ENCODE data around the gene ADARB1. TPM values are rescaled to one million over a fixed set of nuclear protein-coding genes. Genes with fewer than 3 reads are reported as not detected.

Gene ADARB1
- polyA plus RNA-seq, 1 of the 3 experiments (the other 2 are of a cell fraction), result 7.8 TPM

- 85% methylated on average over 12 of the region's 12 CpGs for WGBS (ENCODE audit: low lambda C conversion rate)
- Histone ChIP-seq H3K36me3 (replicated peaks in 1 of 2; ENCODE audit: control insufficient read depth in 1 of 2, insufficient read depth in 2 of 2, low read length in 1 of 2) (no peaks in the 10 kb centered on the region), H3K9me3 (no peaks in the 10 kb centered on the region), H3K4me3 (ENCODE audit: low read depth in 2 of 2, low read length in 1 of 2) (no peak overlapping the region), H3K4me2 (no peak overlapping the region), H3F3A (replicated peaks; ENCODE audit: insufficient read depth) (peaks cover 15% of the 10 kb centered on the region), H3K9me2 (no peaks in the 10 kb centered on the region), H2AFZ (ENCODE audit: low read depth) (no peak overlapping the region), H3K9ac (no peak overlapping the region), H3K27ac (ENCODE audit: low read depth in 2 of 2, low read length in 1 of 2) (no peak overlapping the region), H3K4me1 (ENCODE audit: control insufficient read depth in 1 of 2, insufficient read depth in 2 of 2, low read depth in 1 of 2, low read length in 1 of 2) (peaks cover 14 to 36% of the 10 kb centered on the region in 2 experiments; a peak in 3 of 4 replicates), H3K79me2 (ENCODE audit: insufficient read depth) (no peaks in the 10 kb centered on the region), H3K27me3 (ENCODE audit: insufficient read depth) (no peaks in the 10 kb centered on the region), H4K20me1 (ENCODE audit: insufficient read depth) (no peaks in the 10 kb centered on the region)
- ChIA-PET POLR2A (no interaction called here), CTCF (interaction anchor here (1.1 to 3.5 kb wide), 3 partner anchors 11 to 23 kb away, joined by 3 to 28 read pairs (median 3); no protein-coding TSS in a partner anchor)
- DNase-seq, result no peak
- TF ChIP-seq TCF12 (IDR thresholded peaks at IDR 0.05) (no peak), EP300 (IDR thresholded peaks at IDR 0.05; ENCODE audit: borderline replicate concordance in 1 of 2, low read depth in 1 of 2, low read length in 1 of 2) (no peak), CHD2 (IDR thresholded peaks at IDR 0.05; ENCODE audit: low read length, partially characterized antibody) (no peak), CTCF (IDR thresholded peaks at IDR 0.05) (no peak), ELF1 (IDR thresholded peaks at IDR 0.05) (no peak), TEAD4 (IDR thresholded peaks at IDR 0.05; ENCODE audit: borderline replicate concordance, insufficient read depth) (no peak), RXRA (IDR thresholded peaks at IDR 0.05; ENCODE audit: borderline replicate concordance, low read depth) (no peak)
Observed at GRCh38 chr21:45164124-45164511, 89.7 kb downstream of the ADARB1 start.

DNA sequence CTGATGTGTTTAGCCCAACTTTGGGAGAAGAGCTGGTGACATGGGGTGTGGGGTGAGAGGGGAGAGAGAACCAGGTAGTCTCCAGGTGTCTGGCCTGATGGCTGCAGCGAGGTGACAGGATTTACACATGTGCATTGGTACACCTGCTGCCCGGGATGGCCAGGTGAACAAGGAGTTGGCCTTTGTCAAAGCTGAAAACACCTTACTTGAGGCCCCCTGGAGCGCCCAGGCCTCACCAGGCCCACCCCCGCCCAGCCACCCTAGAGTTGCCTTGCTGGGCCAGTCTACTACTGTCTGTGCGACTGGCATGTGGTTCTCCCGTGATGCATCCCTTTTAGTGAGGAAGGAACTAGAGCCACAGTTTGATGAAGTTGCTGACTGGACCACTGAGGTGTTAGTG, 90.5 kb downstream of the ADARB1 start:
- Histone ChIP-seq H3K27ac (ENCODE audit: low read depth in 2 of 2, low read length in 1 of 2) (no peak overlapping the region), H3F3A (replicated peaks; ENCODE audit: insufficient read depth) (peaks cover 15% of the 10 kb centered on the region), H3K36me3 (replicated peaks in 1 of 2; ENCODE audit: control insufficient read depth in 1 of 2, insufficient read depth in 2 of 2, low read length in 1 of 2) (no peaks in the 10 kb centered on the region), H3K4me2 (no peak overlapping the region), H3K9ac (no peak overlapping the region), H3K9me3 (no peaks in the 10 kb centered on the region), H3K4me3 (ENCODE audit: low read depth in 2 of 2, low read length in 1 of 2) (no peak overlapping the region), H3K9me2 (no peaks in the 10 kb centered on the region), H3K4me1 (ENCODE audit: control insufficient read depth in 1 of 2, insufficient read depth in 2 of 2, low read depth in 1 of 2, low read length in 1 of 2) (peaks cover 14 to 30% of the 10 kb centered on the region in 2 experiments; a peak in 3 of 4 replicates), H3K27me3 (ENCODE audit: insufficient read depth) (no peaks in the 10 kb centered on the region), H3K79me2 (ENCODE audit: insufficient read depth) (no peaks in the 10 kb centered on the region), H4K20me1 (ENCODE audit: insufficient read depth) (no peaks in the 10 kb centered on the region), H2AFZ (ENCODE audit: low read depth) (no peak overlapping the region)
- WGBS (ENCODE audit: low lambda C conversion rate), result 84% methylated on average over 3 of the region's 6 CpGs
- POLR2A ChIA-PET, result no interaction called here
- DNase-seq, result no peak
- TF ChIP-seq FOSL2 (IDR thresholded peaks at IDR 0.05; ENCODE audit: borderline replicate concordance, low read depth) (no peak), POLR2AphosphoS5 (IDR thresholded peaks at IDR 0.05; ENCODE audit: low read depth, low read length) (no peak), GABPA (IDR thresholded peaks at IDR 0.05; ENCODE audit: low read depth) (no peak), MEF2A (IDR thresholded peaks at IDR 0.05; ENCODE audit: borderline replicate concordance, low read depth) (no peak), GATA2 (CRISPR knock-in tag; IDR thresholded peaks at IDR 0.05) (no peak), RXRA (IDR thresholded peaks at IDR 0.05; ENCODE audit: borderline replicate concordance, low read depth) (no peak), CHD2 (IDR thresholded peaks at IDR 0.05; ENCODE audit: low read length, partially characterized antibody) (no peak), FOXJ3 (CRISPR knock-in tag; IDR thresholded peaks at IDR 0.05) (no peak), MXI1 (IDR thresholded peaks at IDR 0.05; ENCODE audit: low read depth, low read length) (no peak), SIN3A (IDR thresholded peaks at IDR 0.05; ENCODE audit: borderline replicate concordance, low read depth, low read length) (no peak), RFX5 (IDR thresholded peaks at IDR 0.05; ENCODE audit: low read length) (no peak), NFIC (IDR thresholded peaks at IDR 0.05; ENCODE audit: borderline replicate concordance) (no peak), SMC3 (IDR thresholded peaks at IDR 0.05; ENCODE audit: low read depth, low read length) (no peak), RAD21 (IDR thresholded peaks at IDR 0.05; ENCODE audit: low read length) (no peak), NRF1 (IDR thresholded peaks at IDR 0.05; ENCODE audit: low read depth, low read length) (no peak), JUND (IDR thresholded peaks at IDR 0.05) (no peak), FOXM1 (IDR thresholded peaks at IDR 0.05; ENCODE audit: low read depth) (no peak), TCF12 (IDR thresholded peaks at IDR 0.05) (no peak)
- TF ChIP-seq, protein P1, sequence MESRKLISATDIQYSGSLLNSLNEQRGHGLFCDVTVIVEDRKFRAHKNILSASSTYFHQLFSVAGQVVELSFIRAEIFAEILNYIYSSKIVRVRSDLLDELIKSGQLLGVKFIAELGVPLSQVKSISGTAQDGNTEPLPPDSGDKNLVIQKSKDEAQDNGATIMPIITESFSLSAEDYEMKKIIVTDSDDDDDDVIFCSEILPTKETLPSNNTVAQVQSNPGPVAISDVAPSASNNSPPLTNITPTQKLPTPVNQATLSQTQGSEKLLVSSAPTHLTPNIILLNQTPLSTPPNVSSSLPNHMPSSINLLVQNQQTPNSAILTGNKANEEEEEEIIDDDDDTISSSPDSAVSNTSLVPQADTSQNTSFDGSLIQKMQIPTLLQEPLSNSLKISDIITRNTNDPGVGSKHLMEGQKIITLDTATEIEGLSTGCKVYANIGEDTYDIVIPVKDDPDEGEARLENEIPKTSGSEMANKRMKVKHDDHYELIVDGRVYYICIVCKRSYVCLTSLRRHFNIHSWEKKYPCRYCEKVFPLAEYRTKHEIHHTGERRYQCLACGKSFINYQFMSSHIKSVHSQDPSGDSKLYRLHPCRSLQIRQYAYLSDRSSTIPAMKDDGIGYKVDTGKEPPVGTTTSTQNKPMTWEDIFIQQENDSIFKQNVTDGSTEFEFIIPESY (IDR thresholded peaks at IDR 0.05; ENCODE audit: borderline replicate concordance, low read depth), result no peak
- TF ChIP-seq, protein P2, sequence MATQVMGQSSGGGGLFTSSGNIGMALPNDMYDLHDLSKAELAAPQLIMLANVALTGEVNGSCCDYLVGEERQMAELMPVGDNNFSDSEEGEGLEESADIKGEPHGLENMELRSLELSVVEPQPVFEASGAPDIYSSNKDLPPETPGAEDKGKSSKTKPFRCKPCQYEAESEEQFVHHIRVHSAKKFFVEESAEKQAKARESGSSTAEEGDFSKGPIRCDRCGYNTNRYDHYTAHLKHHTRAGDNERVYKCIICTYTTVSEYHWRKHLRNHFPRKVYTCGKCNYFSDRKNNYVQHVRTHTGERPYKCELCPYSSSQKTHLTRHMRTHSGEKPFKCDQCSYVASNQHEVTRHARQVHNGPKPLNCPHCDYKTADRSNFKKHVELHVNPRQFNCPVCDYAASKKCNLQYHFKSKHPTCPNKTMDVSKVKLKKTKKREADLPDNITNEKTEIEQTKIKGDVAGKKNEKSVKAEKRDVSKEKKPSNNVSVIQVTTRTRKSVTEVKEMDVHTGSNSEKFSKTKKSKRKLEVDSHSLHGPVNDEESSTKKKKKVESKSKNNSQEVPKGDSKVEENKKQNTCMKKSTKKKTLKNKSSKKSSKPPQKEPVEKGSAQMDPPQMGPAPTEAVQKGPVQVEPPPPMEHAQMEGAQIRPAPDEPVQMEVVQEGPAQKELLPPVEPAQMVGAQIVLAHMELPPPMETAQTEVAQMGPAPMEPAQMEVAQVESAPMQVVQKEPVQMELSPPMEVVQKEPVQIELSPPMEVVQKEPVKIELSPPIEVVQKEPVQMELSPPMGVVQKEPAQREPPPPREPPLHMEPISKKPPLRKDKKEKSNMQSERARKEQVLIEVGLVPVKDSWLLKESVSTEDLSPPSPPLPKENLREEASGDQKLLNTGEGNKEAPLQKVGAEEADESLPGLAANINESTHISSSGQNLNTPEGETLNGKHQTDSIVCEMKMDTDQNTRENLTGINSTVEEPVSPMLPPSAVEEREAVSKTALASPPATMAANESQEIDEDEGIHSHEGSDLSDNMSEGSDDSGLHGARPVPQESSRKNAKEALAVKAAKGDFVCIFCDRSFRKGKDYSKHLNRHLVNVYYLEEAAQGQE (IDR thresholded peaks at IDR 0.05; ENCODE audit: low read depth, low read length), result no peak
- CTCF ChIA-PET, result interaction anchor here (2.3 to 6.0 kb wide), 3 partner anchors 17 to 27 kb away, joined by 5 to 23 read pairs (median 16); no protein-coding TSS in a partner anchor
